WTC11 (cell line): Measurements from ENCODE around the gene RTP5.

Experiments used
- CTCF ChIP-seq: fragments of 200-600 bp; IDR thresholded peaks from 2 replicates; pipeline ENCODE4 v1.8.0; 2022; ENCODE audit warnings: antibody characterized with exemption
- ESRRA ChIP-seq: sonication (generic); formaldehyde crosslinking; IDR thresholded peaks from 2 replicates; pipeline ENCODE4 v1.8.1; 2022; ENCODE audit warnings: mild to moderate bottlenecking, missing genetic modification reagents, borderline replicate concordance
- FOXJ3 ChIP-seq: sonication (generic); formaldehyde crosslinking; IDR thresholded peaks from 2 replicates; pipeline ENCODE4 v1.9.0; 2021; ENCODE audit warnings: missing genetic modification reagents, mild to moderate bottlenecking, borderline replicate concordance
- FOXK1 ChIP-seq: sonication (generic); formaldehyde crosslinking; IDR thresholded peaks from 2 replicates; pipeline ENCODE4 v1.8.0; 2022; ENCODE audit warnings: mild to moderate bottlenecking, moderate library complexity, missing genetic modification reagents
- FOXP1 ChIP-seq: sonication (generic); formaldehyde crosslinking; IDR thresholded peaks from 2 replicates; pipeline ENCODE4 v1.8.0; 2022; ENCODE audit warnings: missing genetic modification reagents, mild to moderate bottlenecking, moderate library complexity, borderline replicate concordance
- NFYB ChIP-seq: sonication (generic); formaldehyde crosslinking; conservative IDR thresholded peaks from 2 replicates; pipeline ENCODE4 v1.8.0; 2022; ENCODE audit warnings: low read depth, missing genetic modification reagents
- NR3C1 ChIP-seq: sonication (generic); formaldehyde crosslinking; conservative IDR thresholded peaks from 2 replicates; pipeline ENCODE4 v1.8.1; 2023; ENCODE audit warnings: low read depth, mild to moderate bottlenecking, missing genetic modification reagents
- OVOL2 ChIP-seq: fragments of 250-450 bp; sonication (Bioruptor Pico); IDR thresholded peaks from 2 replicates; pipeline ENCODE4 v1.9.0; 2021; ENCODE audit warnings: mild to moderate bottlenecking, borderline replicate concordance
- STAT6 ChIP-seq: sonication (generic); formaldehyde crosslinking; conservative IDR thresholded peaks from 2 replicates; pipeline ENCODE4 v1.8.1; 2023; ENCODE audit warnings: mild to moderate bottlenecking, low read depth, missing genetic modification reagents, moderate library complexity
- USF2 ChIP-seq: sonication (generic); formaldehyde crosslinking; IDR thresholded peaks from 2 replicates; pipeline ENCODE4 v1.8.1; 2023; ENCODE audit warnings: mild to moderate bottlenecking, missing genetic modification reagents, moderate library complexity
- ZNF232 ChIP-seq: sonication (generic); formaldehyde crosslinking; IDR thresholded peaks from 2 replicates; pipeline ENCODE4 v1.8.0; 2022; ENCODE audit warnings: mild to moderate bottlenecking, missing genetic modification reagents
- ZNF423 ChIP-seq: fragments of 250-450 bp; sonication (Bioruptor Pico); IDR thresholded peaks from 2 replicates; pipeline ENCODE4 v2.1.2; 2022; ENCODE audit warnings: mild to moderate bottlenecking, moderate library complexity
- ZSCAN18 ChIP-seq: fragments of 250-450 bp; sonication (Bioruptor Pico); IDR thresholded peaks from 2 replicates; pipeline ENCODE4 v2.1.2; 2022; ENCODE audit warnings: mild to moderate bottlenecking, moderate library complexity

GRCh38 chr2:241853651-241854341 is 15.7 kb upstream of the RTP5 start:
- TF ChIP-seq STAT6 (CRISPR knock-in tag) (no peak), ZNF232 (CRISPR knock-in tag) (no peak), NR3C1 (CRISPR knock-in tag) (no peak), USF2 (CRISPR knock-in tag) (no peak), FOXJ3 (CRISPR knock-in tag) (no peak), ZSCAN18 (CRISPR knock-in tag) (no peak), FOXK1 (CRISPR knock-in tag) (no peak), ZNF423 (no peak), CTCF (no peak), FOXP1 (CRISPR knock-in tag) (no peak), OVOL2 (no peak), ESRRA (CRISPR knock-in tag) (no peak), NFYB (CRISPR knock-in tag) (no peak)
